ENCODE results near the gene SSC5D.
A peak's percentile ranks its signal among the peaks of the same experiment; 100 is the strongest.

SSC5D gene

GRCh38 chr19:55503157-55503501, 14.9 kb downstream of the SSC5D start:
- H3K4me3 ChIP-seq (replicated peaks; ENCODE audit: low read depth, low read length): no peak overlapping the region
- no peak for TF ChIP-seq CTCF (IDR thresholded peaks at IDR 0.05; ENCODE audit: low read length, missing control alignments)
- DNase-seq (ENCODE audit: low read depth): no peak

GRCh38 chr19:55503502-55504251, 15.4 kb downstream of the SSC5D start:
- peak overlapping the region; percentile 52 for H3K4me3 ChIP-seq (replicated peaks; ENCODE audit: low read depth, low read length)
- DNase-seq (ENCODE audit: low read depth): peak; percentile 90
- TF ChIP-seq CTCF (IDR thresholded peaks at IDR 0.05; ENCODE audit: low read length, missing control alignments): peak; percentile 85

- no peak for TF ChIP-seq CTCF (IDR thresholded peaks at IDR 0.05; ENCODE audit: low read length, missing control alignments)
- H3K4me3 ChIP-seq (replicated peaks; ENCODE audit: low read depth, low read length): no peak overlapping the region
- DNase-seq (ENCODE audit: low read depth): no peak
Measured at GRCh38 chr19:55504252-55504603, 16.0 kb downstream of the SSC5D start.

GRCh38 chr19:55504981-55505380, 16.7 kb downstream of the SSC5D start:
- no peak for TF ChIP-seq CTCF (IDR thresholded peaks at IDR 0.05; ENCODE audit: low read length, missing control alignments)

GRCh38 chr19:55508120-55508519, 19.9 kb downstream of the SSC5D start:
- TF ChIP-seq CTCF (IDR thresholded peaks at IDR 0.05; ENCODE audit: low read length, missing control alignments): no peak
- DNase-seq (ENCODE audit: low read depth): peak; percentile 53

More at GRCh38 chr19:55504981-55505380, 16.7 kb downstream of the SSC5D start:
- no peak overlapping the region for H3K4me3 ChIP-seq (replicated peaks; ENCODE audit: low read depth, low read length)
- DNase-seq (ENCODE audit: low read depth): no peak

GRCh38 chr19:55516878-55517620, 28.8 kb downstream of the SSC5D start:
- peak overlapping the region; percentile 34 for H3K4me3 ChIP-seq (replicated peaks; ENCODE audit: low read depth, low read length)
- DNase-seq (ENCODE audit: low read depth): peak; percentile 95
- peak; percentile 80 for TF ChIP-seq CTCF (IDR thresholded peaks at IDR 0.05; ENCODE audit: low read length, missing control alignments)

More at GRCh38 chr19:55508120-55508519, 19.9 kb downstream of the SSC5D start:
- H3K4me3 ChIP-seq (replicated peaks; ENCODE audit: low read depth, low read length): no peak overlapping the region
